GM18505 (cell line): ENCODE results near the gene PHEX.
"Not testable (repeated sequence)": the region's sequence is repeated elsewhere in the genome, so short reads cannot be mapped to it uniquely, and the experiment has no call there.

Experiments
- ATAC-seq: cut with Tn5 transposase; IDR thresholded peaks from one replicate; pipeline ENCODE4 v1.9.1; 2021; ENCODE audit not compliant: unreplicated experiment
- POLR2A ChIP-seq: IDR thresholded peaks from 4 replicates; pipeline ENCODE4 v1.6.1; 2011; ENCODE audit warnings: borderline replicate concordance; ENCODE audit not compliant: insufficient read depth, insufficient read length; ENCODE audit errors: extremely low read depth

PHEX gene

DNA sequence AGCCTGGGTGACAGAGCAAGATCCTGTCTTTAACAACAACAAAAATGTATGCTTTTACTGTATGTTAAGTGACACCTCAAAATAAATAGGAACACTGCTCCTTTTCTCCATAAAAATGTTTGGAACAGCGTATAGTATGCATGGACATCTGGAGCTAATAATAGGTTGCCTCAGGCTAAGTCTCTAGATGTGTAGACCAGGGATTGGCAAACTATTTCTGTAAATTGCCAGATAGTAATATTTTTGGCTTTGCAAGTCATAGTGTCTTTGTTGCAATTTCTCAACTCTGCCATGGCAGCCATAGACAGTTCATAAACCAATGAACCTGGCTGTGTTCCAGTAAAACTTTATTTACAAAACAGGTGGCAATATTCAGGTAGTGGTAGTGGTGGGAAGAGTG lies 164.0 kb downstream of the PHEX start:
- TF ChIP-seq POLR2A, result no peak
- no peak for ATAC-seq

DNA sequence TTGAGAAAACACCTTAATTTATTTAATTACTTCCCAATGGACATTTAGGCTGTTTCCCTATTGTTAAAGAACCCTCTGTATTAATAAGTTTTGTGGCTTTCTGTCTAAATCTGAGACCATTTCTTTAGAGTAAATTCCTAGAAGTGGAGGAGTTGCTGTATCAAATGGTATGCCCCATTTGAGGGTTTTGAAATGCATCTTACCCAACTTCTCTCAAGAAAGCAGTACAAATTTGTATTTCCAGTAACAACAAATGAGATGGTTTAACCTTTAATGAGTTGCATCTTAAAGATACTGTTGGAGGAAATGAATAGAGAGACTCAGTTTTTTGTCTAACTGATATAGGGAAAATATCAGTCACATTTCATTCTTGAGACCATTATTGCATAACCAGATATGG lies 170.1 kb downstream of the PHEX start:
- ATAC-seq, result no peak
- TF ChIP-seq POLR2A, result no peak

DNA sequence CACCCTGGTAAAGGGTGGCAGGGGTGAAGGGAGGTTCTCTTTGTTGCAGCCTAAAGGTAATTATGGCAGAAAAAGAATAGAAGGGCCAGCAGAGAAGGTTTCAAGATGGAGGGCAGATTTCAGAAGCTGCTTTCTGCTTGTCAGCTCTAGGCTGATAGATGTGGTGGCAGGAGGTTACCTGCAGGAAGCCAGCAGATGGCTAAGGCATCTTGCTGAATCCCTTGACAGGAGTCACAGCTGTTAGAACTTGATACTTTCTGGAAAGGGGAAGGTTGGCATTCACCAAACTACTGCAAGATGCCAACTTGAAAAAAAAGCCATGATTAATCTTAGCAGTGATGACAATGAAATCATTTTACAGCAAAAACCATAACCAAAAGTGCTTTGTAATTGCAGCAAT lies 171.1 kb downstream of the PHEX start:
- ATAC-seq, result no peak
- no peak for TF ChIP-seq POLR2A

GRCh38 chrX:22206781-22207180 lies 174.7 kb downstream of the PHEX start:
- ATAC-seq, result no peak
- no peak for TF ChIP-seq POLR2A

- ATAC-seq, result no peak
- no peak for TF ChIP-seq POLR2A
Measured at GRCh38 chrX:22220941-22221340, 188.8 kb downstream of the PHEX start.

GRCh38 chrX:22234380-22234779 lies 202.3 kb downstream of the PHEX start:
- no peak for ATAC-seq
- TF ChIP-seq POLR2A, result no peak

DNA sequence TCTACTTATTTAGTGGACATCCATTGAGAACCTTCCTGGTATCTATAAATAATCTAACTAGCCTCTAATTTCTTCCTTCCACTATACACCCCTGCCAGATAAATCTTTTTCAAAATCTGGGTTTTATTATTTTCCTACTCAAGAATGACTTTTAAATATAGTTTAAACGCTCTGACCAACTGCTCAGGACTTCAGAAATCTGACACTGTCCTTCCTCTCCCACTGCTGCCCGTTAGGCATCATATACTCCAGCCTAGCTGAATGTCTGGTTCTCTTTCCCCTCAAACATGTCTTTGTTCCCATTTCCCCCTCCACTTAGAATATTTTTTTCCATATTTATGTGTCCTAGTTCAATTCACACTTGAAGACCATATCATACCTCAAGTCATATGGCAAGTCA lies 205.4 kb downstream of the PHEX start:
- no peak for TF ChIP-seq POLR2A
- ATAC-seq, result no peak

DNA sequence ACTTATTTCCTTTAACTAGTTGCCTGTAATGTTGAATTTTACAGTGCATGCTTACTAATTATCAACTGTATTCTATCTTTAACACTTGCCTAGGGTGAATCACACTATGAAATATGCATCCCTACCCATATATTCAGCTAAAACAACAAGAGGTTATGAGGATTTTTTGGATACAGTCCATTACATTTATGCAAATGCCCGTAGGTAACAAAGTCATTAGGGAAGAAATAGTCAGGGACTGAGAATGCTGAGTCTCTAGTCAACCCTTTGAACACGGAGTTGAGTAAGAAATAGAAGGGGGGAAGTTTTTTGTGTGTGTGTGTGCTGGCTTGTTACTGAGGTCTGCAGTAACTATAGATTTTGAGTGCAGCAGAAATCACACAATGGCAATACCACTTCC lies 214.5 kb downstream of the PHEX start:
- no peak for TF ChIP-seq POLR2A
- ATAC-seq, result no peak

DNA sequence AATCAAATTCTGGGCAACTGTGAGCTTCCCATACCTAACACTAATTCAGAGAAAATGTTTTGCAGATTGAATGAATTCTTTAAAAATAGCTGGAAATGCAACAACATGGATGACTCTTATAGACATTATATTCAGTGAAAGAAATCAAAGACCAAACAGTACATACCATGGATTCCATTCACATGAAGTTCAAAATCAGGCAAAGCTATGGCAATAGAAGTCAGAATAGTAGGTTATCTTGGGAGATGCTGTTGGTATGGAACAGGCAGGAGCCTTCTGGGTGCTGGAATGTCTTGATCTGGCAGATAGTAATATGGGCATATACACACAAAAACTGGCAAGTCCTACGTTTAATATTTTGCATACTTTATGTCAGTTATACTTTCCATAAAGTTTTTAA lies 215.0 kb downstream of the PHEX start:
- TF ChIP-seq POLR2A, result no peak
- ATAC-seq, result no peak

- TF ChIP-seq POLR2A, result no peak
- no peak for ATAC-seq
Measured at GRCh38 chrX:22248401-22248800, 216.3 kb downstream of the PHEX start.

DNA sequence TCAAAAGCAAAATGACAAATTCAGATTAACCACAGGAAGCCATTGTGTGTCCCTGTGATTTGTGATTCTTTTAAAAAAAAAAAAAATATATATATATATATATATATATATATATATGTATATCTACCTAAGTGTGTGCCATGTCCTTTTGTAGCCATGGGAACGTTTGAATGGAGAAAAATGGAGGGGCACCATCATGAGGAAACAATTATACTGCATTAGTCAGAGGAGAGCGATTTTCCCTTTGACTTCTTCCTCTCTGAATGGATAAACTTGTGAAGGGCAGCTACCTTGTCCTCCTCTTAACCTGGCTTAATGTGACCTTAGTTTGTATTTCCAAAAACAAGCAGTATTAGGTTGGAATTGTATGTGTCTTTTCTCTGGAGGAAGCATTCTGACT lies 217.2 kb downstream of the PHEX start:
- TF ChIP-seq POLR2A, result no peak
- ATAC-seq, result no peak

- no peak for TF ChIP-seq POLR2A
- ATAC-seq, result no peak
Measured at GRCh38 chrX:22268706-22269105, 236.6 kb downstream of the PHEX start.

DNA sequence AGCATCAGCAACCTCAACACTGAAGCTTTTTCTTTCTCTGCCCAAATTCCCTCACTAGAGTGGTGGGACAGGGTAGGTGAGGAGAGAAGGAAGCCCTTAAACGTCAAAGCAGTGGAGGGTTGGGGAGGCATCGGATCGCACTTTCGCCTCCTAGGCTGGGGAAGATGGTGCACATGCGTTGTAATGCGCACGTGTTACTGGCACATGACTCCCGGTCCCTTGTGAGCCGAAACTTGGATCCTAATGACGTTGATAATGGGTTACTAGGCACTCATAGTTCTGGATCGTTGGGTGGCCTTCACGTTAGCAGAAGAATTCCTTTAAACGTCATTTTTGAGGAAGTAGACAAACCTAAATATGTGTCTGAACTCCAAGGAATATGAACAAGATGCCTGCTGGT lies 240.5 kb downstream of the PHEX start, which contains the start of gene CBLL2:
Gene CBLL2, plus strand, starts transcription at position 301 of the 400 bp plus-strand sequence. Its CDS starts 79 bp downstream, at position 380.
- ATAC-seq, result no peak
- TF ChIP-seq POLR2A, result no peak

DNA sequence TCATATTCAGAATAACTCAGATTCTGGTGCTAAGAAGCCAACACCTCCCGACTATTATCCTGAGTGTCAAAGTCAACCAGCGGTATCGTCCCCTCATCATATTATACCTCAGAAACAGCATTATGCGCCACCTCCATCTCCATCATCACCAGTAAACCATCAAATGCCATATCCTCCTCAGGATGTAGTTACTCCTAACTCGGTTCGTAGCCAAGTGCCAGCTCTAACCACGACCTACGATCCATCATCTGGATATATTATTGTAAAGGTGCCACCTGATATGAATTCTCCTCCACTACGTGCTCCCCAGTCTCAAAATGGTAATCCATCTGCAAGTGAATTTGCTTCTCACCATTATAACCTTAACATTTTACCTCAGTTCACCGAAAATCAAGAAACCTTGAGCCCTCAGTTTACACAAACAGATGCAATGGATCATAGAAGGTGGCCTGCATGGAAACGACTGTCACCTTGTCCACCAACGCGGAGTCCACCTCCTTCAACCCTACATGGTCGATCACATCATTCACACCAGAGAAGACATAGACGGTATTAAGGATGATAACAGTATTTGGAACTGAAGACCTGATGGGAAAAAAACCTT lies 241.7 kb downstream of the PHEX start:
- no peak for TF ChIP-seq POLR2A
- ATAC-seq, result no peak

GRCh38 chrX:22276781-22277180 lies 244.7 kb downstream of the PHEX start:
- TF ChIP-seq POLR2A, result no peak

DNA sequence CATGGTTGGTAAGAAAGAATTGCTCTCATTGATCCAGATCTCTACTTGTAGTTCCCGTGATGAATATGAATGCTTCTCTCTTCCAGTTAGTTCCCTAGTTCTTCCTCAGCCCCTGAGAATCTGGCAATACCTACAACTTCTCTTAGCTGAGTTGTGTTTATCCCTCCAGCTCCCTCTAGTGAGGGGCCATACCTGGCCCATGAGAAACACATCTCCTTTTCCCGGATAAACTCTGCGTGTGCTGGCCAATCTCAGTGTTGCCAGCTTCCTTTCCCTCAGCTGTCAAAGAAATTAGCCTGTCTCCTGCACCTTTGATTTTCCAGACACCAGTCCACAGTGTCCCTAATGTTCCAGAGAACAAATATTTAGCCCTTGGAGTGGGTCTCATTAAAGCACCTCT lies 246.2 kb downstream of the PHEX start:
- ATAC-seq, result no peak
- no peak for TF ChIP-seq POLR2A

More at GRCh38 chrX:22276781-22277180, 244.7 kb downstream of the PHEX start:
- ATAC-seq, result no peak

- not testable (repeated sequence) for ATAC-seq
Measured at GRCh38 chrX:22289209-22289608, 257.1 kb downstream of the PHEX start.
